Measurements from ENCODE around the gene TMEM8B.

Gene TMEM8B

DNA sequence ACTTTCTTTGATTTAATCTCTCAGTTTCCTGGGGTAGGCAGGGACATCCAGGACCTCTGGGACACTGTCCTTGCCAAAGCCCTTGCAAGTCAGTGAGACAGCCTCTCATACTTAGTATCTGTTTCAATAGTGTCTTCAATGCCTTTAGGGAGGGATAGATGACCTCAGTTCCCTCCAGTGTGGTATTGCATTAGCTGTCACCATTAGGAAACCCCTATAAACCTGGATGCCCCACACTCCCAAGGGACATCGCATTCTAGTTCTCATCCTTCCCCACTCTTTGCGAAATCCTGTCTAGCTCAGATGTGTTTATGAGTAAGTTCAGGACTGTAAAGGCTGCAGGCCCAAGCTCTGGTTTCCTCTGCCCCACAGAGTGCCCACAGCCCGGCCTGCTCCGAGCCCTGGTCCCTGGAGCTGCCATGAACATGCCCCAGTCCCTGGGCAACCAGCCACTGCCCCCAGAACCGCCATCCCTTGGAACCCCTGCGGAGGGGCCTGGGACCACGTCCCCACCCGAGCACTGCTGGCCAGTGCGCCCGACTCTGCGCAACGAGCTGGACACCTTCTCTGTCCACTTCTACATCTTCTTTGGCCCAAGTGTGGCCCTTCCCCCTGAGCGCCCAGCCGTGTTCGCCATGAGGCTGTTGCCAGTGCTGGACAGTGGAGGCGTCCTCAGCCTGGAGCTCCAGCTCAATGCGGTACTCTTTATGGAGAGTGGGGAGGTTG lies 13.2 kb downstream of the TMEM8B start:
- no peak for DNase-seq

DNA sequence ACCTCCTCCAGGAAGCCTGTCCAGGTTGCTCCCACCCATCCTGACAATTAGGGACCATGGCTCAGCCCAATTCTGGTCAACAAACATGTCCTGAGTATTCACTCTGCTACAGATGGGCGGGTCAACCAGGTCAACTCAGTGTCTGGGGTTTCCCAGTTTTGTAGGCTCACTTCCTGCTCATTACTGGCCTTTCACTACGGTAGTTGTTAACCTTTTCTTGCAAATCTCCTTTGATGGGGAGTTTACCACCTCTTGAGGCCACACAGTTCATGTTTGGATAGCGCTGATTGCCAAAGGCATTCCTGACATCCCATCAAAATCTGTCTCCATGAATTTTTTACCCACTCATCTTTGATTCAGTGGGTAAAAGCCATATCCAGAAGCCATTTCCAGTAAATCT lies 13.8 kb downstream of the TMEM8B start:
- peak; percentile 22 for DNase-seq

DNA sequence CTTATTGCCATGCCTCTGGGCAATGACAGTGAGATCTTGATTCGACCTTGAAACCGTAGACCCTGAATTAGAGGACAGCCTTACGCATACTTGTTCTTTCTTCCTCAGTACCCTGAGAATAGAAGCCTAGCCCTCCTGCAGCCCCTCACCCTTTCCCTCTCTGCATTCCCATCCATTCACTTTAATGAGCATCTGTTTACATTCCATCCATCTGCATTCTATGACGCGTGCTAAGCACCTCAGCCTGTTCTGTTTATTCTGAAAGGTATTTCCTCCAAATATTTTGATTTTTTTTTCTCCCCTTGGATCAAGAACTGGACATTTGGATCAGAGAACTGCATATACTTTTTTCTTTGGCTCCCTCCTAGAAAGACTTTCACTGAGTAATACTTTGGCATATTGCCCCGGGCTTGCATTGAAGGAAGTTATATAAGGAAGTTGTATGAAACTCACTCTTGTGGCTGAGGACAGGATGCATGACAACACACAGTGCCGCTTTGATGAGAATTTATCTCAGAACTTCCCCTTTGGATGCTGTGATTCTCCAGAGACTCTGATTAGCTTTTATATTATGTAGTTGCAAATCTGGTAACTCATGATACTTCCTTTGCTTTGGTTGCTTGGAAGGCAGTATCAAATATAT lies 15.7 kb downstream of the TMEM8B start:
- peak; percentile 56 for DNase-seq

DNA sequence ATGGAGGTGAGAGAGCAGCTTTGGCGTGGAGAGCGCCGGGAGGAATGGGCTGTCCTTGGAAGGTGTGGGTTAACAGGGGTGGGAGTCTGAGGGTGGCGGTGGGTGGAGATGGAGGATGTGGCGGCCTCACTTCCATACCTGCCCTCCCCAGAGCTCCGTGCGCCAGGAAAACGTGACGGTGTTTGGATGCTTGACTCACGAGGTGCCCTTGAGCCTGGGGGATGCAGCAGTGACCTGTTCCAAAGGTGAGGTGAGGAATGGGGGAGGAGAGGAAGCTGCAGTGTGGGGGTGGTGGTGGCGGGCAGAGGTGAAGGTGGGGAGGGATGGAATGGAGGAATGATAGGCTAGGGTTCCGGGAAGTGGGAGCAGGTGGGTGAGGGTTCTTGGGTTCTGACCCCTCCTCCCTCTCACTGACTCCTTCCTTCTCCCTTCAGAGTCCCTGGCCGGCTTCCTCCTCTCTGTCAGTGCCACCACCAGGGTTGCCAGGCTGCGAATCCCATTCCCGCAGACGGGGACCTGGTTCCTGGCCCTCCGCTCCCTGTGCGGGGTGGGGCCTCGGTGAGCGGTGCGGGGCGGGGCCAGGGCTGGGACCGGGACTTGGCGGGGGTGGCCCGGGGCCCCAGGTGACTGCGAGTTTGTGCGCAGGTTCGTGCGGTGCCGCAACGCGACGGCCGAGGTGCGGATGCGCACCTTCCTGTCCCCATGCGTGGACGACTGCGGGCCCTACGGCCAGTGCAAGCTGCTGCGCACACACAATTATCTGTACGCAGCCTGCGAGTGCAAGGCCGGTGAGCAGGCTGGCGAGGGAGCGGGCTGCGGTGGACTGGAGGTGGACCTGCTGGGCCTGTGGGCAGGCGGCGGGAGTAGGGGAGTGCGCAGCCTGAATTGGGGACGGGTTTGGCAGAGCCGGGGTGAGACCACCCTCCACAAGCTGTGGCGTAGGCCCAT lies 17.1 kb downstream of the TMEM8B start:
- no peak for DNase-seq

DNA sequence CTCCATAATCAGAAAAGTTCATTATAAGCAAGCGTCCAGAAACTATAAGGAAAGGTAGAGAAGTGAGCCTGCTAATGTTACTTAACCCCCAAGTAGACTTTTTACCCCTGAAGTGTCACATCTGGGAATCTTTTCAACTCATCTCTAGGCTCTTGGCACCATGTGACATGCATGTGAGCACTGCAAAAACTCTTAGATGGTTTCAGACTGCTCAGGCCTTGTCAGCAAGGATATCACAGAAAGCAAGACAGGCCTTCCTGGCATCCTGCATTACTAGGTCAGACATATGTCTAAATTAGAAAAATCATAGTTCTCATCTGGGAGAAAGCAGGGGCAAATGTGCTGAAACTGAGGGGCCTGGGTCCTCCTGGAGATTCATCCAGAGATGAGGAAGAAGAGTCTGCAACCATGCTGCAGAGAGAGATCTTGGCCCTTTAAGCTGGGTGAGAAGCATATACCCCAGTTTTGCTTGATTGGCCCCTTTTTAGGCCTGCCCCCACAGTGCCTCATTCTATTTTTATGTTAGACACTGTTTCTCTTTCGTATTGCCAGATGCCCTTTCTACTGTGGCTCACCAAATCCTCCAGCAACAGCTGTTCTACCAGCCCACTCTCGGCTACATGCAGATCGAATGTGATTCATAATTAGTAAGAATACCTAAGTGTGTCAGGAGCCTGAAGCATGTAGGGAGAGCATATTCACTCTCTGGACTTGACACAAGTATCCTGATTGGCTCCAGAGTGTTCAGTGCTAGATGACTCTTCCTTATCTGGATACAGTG lies 19.0 kb downstream of the TMEM8B start:
- no peak for DNase-seq

DNA sequence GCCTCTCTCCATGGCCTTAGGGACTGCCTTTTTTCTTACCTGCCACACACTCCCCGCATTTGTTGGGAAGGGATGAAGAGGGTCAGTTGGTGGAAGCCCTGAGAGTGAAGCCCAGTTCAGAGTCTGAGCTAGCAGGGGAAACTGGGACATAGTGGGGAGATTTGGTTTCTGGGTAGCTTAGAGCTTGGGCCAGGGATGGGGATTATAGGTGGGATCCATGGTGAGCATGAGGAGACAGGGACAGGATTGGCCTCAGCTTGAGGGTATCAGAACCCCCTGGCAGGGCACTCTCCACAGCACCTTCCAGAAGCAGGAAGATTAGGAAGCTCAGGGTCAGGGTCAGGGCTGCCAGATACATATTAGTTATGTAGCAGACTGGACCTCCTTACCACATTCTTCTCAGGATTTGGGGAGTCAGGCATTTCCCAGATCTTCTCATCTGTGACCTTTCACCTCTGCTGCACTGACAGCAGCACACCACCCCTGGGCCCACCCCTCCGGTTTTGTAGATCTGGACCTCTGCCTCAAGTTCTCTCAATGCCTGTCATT lies 23.3 kb downstream of the TMEM8B start:
- DNase-seq: no peak

DNA sequence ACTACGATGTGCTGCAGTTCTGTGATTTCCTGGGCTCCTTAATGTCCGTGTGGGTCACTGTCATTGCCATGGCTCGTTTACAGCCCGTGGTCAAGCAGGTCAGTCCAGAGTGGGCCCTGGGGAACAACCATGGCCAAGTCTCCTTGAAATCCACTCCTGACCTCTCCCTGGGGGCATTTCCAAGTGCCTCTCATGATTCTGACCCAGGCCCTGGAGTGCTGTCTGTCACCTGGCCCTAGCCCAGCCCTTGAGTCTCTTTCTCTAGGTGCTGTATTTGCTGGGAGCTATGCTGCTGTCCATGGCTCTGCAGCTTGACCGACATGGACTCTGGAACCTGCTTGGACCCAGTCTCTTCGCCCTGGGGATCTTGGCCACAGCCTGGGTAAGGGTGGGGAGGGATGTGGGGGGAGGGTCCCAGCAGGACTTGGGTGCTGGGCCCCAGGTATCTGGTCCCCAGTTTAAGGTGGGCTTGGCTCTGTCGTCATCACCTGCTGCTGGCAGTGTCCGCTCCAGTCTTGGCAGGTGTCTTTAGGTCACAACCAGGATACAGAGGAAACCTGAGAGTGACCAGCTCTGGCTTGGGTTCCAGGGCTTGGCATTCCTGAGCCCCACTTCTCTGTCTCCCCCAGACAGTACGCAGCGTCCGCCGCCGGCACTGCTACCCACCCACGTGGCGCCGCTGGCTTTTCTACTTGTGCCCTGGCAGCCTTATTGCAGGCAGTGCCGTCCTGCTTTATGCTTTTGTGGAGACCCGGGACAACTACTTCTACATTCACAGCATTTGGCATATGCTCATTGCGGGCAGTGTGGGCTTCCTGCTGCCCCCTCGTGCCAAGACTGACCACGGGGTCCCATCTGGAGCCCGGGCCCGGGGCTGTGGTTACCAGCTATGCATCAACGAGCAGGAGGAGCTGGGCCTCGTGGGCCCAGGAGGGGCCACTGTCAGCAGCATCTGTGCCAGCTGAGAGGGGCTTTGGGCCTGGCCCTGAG lies 24.1 kb downstream of the TMEM8B start:
- no peak for DNase-seq

DNA sequence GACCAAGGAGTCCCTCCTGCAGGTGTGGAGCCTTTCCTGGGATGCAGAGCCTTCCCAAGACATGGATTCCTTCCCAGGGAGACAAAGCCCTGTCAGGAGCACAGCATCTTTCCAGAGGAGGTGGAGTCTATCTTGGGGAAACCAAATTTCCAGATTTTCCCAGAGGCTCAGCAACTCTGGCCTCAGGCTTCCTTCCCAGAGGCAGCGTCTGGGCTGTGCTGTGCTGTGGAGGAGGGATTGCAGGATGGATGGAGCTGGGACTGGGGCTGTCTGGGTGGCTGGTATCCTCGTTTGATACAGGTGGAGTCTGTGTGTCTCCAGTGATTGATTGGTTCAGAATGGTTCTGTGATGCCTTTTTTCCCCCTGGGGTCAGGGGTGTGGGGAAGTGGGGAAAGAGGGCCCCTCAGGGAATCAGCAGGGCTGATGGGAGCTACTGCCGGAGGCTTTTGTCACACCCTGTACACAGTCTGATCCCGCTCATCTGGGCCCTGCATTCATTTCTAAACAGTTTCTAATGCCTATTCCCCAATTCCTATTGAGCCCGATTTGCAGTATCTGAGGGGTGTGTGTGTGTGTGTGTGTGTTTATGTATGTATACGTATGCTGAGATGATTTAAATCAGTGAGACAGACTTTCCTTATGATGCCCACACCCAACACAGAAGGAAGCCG lies 25.2 kb downstream of the TMEM8B start:
- DNase-seq: no peak

DNA sequence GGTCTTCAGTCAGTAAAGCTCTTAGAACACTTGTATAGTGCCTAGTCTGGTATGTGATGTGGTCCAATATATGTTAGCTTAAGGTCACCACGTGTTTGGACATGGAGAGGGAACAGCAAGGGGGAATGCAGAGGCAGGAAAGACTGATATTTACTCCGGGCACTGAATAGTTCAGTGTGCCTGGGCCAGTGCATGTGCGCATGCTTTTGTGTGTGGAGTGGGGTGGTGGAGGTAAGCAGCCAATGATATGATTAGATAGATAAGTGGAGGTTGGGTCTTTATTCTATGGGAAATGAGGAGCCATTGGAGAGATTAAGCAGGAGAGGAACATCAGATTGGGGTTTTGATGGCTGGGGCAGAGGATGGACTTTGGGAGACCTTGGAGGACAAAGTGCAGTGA lies 27.2 kb downstream of the TMEM8B start:
- DNase-seq: no peak

DNA sequence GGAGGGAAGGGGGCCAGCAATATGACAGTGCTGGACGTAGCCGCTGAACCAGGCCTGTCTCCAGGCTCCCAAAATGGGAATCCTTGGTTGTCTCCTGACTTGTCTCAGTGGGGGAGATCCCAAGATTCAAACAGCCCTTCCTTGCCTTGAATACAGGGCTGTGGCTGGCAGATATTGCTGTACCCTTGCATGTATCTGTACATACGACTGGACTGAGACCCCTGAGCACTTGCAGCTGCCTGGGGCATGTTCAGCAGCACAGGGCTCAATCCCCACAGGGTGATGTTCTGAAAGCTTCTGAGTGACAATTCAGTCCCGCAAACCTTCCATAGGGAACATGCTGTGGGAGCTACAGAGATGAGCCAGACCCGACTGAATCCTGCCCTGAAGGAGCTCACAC lies 27.9 kb downstream of the TMEM8B start:
- DNase-seq: no peak

DNA sequence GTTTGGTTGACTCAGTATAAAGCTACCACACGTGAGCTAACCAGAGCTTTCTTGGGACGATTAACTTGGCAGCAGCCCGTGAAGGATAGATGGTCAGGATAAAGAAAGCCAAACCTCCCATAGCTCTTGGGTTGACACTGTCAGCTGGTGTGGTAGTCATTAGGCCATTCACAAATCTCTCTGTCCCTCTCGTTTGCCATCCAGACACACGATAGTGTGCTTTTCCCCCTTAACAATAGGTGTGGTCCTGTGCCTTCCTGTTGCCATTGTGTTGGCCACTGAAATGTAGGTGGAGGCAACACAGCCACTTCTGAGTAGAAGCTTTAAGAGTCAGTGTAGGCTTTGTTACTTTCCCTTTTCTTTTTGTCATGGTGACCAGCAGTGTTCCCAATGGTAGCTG lies 29.4 kb downstream of the TMEM8B start:
- DNase-seq: no peak

DNA sequence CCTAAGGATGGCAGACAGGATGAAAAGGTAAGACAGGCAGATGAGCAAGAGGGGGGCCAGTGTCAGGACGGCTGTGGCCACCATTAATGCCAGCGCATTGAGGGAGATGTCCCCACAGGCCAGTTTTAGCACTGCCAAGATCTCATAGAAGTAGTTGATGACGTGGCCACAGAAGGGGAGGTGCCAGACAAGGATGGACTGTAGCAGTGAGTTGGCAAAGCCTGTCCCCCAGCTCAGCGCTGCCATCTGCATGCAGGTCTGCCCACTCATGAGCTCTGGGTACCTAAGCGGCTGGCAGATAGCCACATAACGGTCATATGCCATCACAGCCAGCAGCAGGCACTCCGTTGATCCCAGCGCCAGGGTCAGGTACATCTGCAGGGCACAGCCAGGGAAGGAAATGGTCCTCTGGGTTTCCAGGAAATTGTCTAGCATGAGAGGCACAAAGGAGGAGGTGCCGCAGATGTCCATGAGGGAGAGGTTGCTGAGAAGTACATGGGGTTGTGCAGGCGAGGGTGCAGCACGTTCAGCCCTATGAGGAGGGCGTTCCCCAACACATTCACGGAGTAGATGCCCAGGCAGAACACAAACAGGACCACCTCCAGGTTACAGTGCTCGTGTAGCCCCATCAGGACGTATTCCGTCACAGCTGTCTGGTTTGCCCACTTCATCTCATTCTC lies 30.4 kb downstream of the TMEM8B start:
- peak; percentile 50 for DNase-seq

DNA sequence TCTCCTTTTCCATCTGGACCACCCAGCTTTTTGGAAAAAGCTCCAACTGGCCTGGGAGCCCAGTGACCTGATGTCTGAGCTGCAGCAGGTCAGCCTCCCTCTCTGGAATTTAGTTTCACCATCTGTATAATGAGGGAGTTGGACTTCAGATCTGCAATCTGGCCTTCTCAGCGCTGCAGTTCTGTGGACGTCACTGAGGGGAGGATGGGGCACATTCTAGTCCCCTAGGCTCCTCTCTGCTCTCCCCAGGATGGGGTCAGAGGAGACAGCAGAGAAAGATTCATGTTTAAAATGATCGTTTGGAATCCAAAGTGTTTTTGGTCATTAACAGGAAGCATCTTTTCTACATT lies 30.9 kb downstream of the TMEM8B start:
- DNase-seq: no peak

DNA sequence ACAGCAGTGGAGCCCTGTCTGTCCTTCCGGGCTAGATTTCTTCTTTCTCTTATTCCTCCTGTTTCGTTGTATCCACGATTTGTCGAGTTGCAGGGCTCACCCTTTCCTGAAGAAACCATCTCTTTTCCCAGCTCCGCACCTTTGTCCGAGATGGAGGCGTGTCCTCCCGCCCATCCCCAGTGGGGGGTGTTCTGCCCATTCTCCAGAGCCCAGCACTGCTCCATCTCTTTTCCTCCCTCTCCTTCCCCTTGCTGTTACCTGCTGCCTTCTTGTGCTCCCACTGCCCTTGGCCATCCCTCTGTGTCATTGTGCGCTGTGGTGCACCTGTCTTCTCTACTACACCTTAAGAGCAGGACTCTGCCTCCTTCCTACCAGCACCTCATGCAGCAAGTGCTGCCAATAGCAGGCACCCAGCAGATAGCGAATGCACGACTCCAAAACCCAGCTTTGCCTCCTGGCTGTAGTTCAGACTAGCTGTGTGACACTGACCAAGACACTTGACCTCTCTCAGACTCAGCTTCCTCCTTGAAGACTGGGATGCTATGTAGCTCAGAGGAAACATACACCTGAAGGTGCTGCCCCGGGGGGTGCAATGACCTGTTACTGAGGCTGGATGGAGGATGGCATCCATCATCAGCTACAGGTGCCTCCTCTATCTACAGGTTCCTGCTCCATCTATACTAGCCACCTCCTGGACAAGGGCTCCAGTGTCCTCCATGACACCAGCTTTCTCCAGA lies 32.3 kb downstream of the TMEM8B start:
- DNase-seq: no peak

DNA sequence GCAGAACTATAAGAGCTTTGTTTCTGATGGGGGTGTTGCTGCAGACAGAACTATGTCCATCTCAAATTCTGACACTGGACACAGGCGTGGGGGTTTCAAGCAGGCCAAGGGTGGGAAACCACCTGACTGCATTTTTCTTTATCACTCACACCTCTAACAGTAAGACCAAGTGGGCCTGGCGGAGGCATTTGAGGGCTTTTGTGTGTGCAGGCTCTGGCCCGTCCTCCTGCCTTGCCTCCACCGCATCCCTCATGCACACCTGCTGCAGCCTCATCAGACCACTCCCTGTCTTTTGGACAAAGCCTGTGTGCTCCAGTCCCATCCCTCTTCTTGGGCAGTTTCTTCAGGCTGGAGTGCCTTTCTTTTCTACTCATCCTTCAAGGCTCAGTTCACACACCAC lies 33.3 kb downstream of the TMEM8B start:
- DNase-seq: no peak

DNA sequence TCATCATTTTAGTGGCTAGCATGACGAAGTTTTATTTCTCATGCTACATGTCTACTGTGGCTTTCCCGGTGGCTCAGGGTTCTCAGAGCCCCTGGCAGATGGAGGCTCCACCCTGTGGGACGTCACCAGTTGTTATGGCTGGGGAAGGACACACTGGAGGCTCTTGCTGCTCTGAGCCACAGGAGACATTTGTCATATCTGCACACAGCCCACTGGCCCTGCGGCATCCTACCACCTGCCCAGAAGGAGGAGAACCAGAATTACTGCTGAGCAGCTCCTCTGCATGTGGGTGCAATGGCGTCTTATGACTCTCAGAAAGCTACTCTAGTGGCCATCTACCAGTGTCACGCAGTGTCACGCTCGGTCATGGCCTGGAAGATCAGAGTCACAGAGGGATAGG lies 34.6 kb downstream of the TMEM8B start:
- no peak for DNase-seq

DNA sequence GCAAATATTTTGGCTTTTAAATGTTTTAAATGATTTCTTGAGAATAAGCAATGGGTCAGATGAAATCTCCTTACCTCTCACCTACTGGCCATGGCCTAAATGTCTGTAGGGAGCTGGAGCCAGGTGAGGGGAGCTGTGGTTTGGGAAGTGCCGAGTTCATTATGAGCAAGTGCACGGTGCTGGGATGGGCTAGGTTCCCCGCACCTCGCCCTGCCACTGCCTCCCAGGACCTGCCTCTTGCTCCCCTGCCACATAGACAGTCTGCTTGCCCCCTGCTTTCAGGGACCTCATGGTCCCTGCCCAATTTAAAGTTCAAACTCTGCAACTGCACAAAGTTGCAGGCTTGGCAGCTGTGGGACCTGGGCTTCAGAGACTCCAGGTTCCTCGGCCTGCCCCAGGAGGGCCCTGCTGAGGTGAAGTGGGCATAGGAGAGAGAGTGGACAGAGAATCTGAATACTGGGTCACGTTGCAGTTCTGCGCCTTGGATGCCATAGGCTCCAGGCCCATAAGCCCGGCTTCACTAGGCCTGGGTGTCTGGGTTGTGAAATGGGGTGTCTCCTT lies 35.7 kb downstream of the TMEM8B start:
- DNase-seq: no peak

DNA sequence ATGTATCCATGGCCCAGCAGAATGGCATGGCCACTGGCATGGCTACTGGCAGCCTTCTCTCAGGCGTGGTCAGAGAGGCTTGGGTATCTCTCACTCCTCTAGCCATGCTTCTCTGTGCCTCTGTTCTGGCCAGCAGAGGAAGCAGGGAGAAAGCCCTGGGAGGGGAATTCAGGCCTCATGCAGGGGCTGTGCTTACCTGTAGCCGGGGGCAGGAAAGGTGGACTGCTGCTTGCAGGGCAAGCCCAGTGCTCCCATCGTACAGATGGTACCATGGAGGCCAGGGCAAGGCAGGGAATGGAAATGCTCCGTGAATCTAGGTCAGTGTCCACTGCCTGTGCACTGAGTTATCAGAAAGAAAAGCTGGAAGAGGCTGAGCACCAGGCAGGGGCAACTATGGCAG lies 38.5 kb downstream of the TMEM8B start:
- DNase-seq: no peak

DNA sequence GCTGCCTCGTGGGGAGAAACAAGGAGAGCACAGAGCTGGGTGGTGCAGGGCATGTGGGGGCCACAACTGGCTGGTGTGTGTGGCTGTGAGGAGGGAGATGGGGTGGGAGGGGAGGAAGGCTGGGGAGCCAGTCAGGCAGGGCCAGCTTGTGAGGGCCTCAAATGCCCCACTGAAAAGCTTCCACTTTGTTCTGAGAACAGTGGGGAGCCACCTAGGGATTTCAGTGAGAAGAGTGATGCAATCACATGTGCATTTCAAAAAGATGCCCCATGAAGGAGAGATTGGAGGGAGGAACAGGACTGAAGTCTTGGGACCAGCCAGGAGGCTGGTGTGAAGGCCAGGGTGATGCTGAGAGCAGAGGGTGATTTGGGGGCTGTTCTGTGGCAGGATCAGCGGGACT lies 39.9 kb downstream of the TMEM8B start:
- DNase-seq: no peak

All from CD4-positive, alpha-beta T cell treated with Interferon gamma for 1 hour (primary cell).